Upper lobe of right lung (tissue), 1 donor: ENCODE data around the gene EFCAB5. TPM values are rescaled to one million over a fixed set of nuclear protein-coding genes. Genes with fewer than 3 reads are reported as not detected.
"Not testable (repeated sequence)": the region's sequence is repeated elsewhere in the genome, so short reads cannot be mapped to it uniquely, and the experiment has no call there.

ENCODE experiments used
- ATAC-seq: fragments of 200-7000 bp; cut with Tn5 transposase; one replicate; pipeline ENCODE4 v1.9.1; 2020; ENCODE audit warnings: mild to moderate bottlenecking, moderate library complexity
- DNase-seq: peaks from one replicate; pipeline ENCODE4 v3.0.0-alpha.2; 2020
- H3K27ac ChIP-seq: fragments of 200-600 bp; one replicate; pipeline ENCODE4 v1.8.0; 2022
- H3K27me3 ChIP-seq: fragments of 200-600 bp; one replicate; pipeline ENCODE4 v1.8.0; 2022; ENCODE audit warnings: mild to moderate bottlenecking
- H3K36me3 ChIP-seq: fragments of 200-600 bp; one replicate; pipeline ENCODE4 v1.8.0; 2022
- H3K4me1 ChIP-seq: fragments of 200-600 bp; one replicate; pipeline ENCODE4 v1.8.0; 2022
- H3K4me3 ChIP-seq: fragments of 200-600 bp; one replicate; pipeline ENCODE4 v1.8.0; 2022; ENCODE audit warnings: mild to moderate bottlenecking
- H3K9me3 ChIP-seq: fragments of 200-600 bp; one replicate; pipeline ENCODE4 v1.8.0; 2022
- CTCF ChIP-seq: fragments of 200-600 bp; IDR thresholded peaks from one replicate; pipeline ENCODE4 v1.8.0; 2022; ENCODE audit warnings: antibody characterized with exemption
- intact Hi-C: fragments of 100-400 bp; cut with DNase I; formaldehyde crosslinking; loops from one replicate; pipeline ENCODE4 v1.11.0; 2022
- total RNA-seq: library from RNA; stranded (reverse); fragmentation: NEBNext Ultra II Directional; extraction: Animal tissue kit (Norgen Biotek cat#: 25700); gene quantifications from one replicate; pipeline ENCODE4 v1.2.1, GENCODE V29; 2021
- donor health status: DM: no; HTN: yes; CAD: no; lungs with severe emphysema.

The EFCAB5 gene
- total RNA-seq, 1 donor from 2014 or later = 1.1 TPM

- ATAC-seq (no peak), DNase-seq (no peak)
- TF ChIP-seq CTCF = no peak
- no peaks in the 10 kb centered on the region for H3K36me3 ChIP-seq
- peak overlapping the region; percentile 83 for H3K4me3 ChIP-seq
- H3K27me3 ChIP-seq = no peaks in the 10 kb centered on the region
- peak overlapping the region; percentile 82 for H3K27ac ChIP-seq
- intact Hi-C loops = loop anchor here (5.0 kb wide), 1 partner anchor 123 kb away; no protein-coding TSS in a partner anchor
- peaks cover 23% of the 10 kb centered on the region for H3K4me1 ChIP-seq
- no peaks in the 10 kb centered on the region for H3K9me3 ChIP-seq
These were observed 10.9 kb upstream of the EFCAB5 start for GRCh38 chr17:29930409-29931010.

GRCh38 chr17:29931231-29931932 lies 10.1 kb upstream of the EFCAB5 start:
- H3K9me3 ChIP-seq = no peaks in the 10 kb centered on the region
- peak overlapping the region; percentile 83 for H3K4me3 ChIP-seq
- peak; percentile 91 for TF ChIP-seq CTCF
- peaks cover 23% of the 10 kb centered on the region for H3K4me1 ChIP-seq
- no peaks in the 10 kb centered on the region for H3K27me3 ChIP-seq
- no peaks in the 10 kb centered on the region for H3K36me3 ChIP-seq
- intact Hi-C loops = loop anchor here (5.0 kb wide), 1 partner anchor 124 kb away; no protein-coding TSS in a partner anchor
- ATAC-seq = peak; percentile 80
- DNase-seq = peak; percentile 68
- H3K27ac ChIP-seq = peak overlapping the region; percentile 82

DNA sequence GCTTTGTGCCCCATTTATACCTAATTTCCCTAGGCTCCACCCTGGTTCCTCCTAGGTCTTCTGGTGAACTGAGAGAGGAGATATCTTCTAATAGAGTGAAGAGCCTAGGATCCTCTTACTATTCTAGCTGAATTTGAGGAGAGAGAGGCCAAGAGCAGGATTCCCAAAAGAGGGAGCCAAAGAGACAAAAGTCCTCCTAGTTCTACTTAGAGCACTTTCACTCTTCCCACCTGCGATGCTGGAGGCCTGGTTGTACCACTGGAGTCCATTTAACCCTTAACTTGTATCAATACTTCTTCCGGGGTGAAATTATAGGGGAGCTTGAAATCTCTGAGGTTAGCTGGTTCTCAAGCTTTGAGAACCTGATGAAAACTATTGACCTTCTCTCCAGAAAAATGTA lies 8.1 kb upstream of the EFCAB5 start:
- no peaks in the 10 kb centered on the region for H3K9me3 ChIP-seq
- H3K27ac ChIP-seq = no peak overlapping the region
- no peak for TF ChIP-seq CTCF
- peaks cover 13% of the 10 kb centered on the region for H3K4me1 ChIP-seq
- intact Hi-C loops = loop anchor here (5.0 kb wide), 1 partner anchor 126 kb away; no protein-coding TSS in a partner anchor
- H3K27me3 ChIP-seq = no peaks in the 10 kb centered on the region
- no peak overlapping the region for H3K4me3 ChIP-seq
- DNase-seq = no peak
- ATAC-seq = no peak
- H3K36me3 ChIP-seq = no peaks in the 10 kb centered on the region

- H3K27ac ChIP-seq, H3K9me3 ChIP-seq, H3K4me3 ChIP-seq, intact Hi-C loops, ATAC-seq, H3K36me3 ChIP-seq, H3K27me3 ChIP-seq, DNase-seq: not testable (repeated sequence)
- peaks cover 11% of the 10 kb centered on the region for H3K4me1 ChIP-seq
These were observed 5.5 kb upstream of the EFCAB5 start for GRCh38 chr17:29935909-29936308.

GRCh38 chr17:29936724-29937123 lies 4.7 kb upstream of the EFCAB5 start:
- H3K4me3 ChIP-seq = no peak overlapping the region
- intact Hi-C loops = no loop called here
- H3K9me3 ChIP-seq = no peaks in the 10 kb centered on the region
- H3K27me3 ChIP-seq = no peaks in the 10 kb centered on the region
- no peak overlapping the region for H3K27ac ChIP-seq
- H3K36me3 ChIP-seq = no peaks in the 10 kb centered on the region
- ATAC-seq (no peak), DNase-seq (no peak)
- TF ChIP-seq CTCF = no peak
- H3K4me1 ChIP-seq = peaks cover 3% of the 10 kb centered on the region

GRCh38 chr17:29945281-29945680 lies 3.8 kb downstream of the EFCAB5 start:
- Histone ChIP-seq H3K9me3 (no peaks in the 10 kb centered on the region), H3K4me3 (no peak overlapping the region), H3K36me3 (no peaks in the 10 kb centered on the region), H3K27ac (no peak overlapping the region), H3K4me1 (no peaks in the 10 kb centered on the region), H3K27me3 (no peaks in the 10 kb centered on the region)
- no peak for ATAC-seq
- no peak for DNase-seq
- TF ChIP-seq CTCF = no peak
- intact Hi-C loops = no loop called here
